Astrocyte (in vitro differentiated cells and primary cell): ENCODE measurements around the gene NAA60. TPM values are rescaled to one million over a fixed set of nuclear protein-coding genes. Genes with fewer than 3 reads are reported as not detected.

ENCODE experiments used
- DNase-seq: peaks from one replicate; pipeline ENCODE4 v3.0.0-alpha.2; 2010; ENCODE audit warnings: low read depth
- FAIRE-seq: peaks from 2 replicates; lab custom pipeline; 2011; peaks lifted over from hg19 to GRCh38; lab: Jason Lieb, UNC
- H2AFZ ChIP-seq: 2 replicates; pipeline ENCODE4 v1.6.0; 2012; ENCODE audit warnings: low read depth, low read length, inconsistent platforms
- H3K27ac ChIP-seq: 2 replicates; pipeline ENCODE4 v1.5.1; 2011; ENCODE audit warnings: low read depth, low read length, inconsistent platforms
- H3K27me3 ChIP-seq: 2 replicates; pipeline ENCODE4 v1.6.0; 2011; ENCODE audit warnings: low read length, inconsistent platforms; ENCODE audit not compliant: insufficient read depth
- H3K36me3 ChIP-seq: 2 replicates; pipeline ENCODE4 v1.5.1; 2011; ENCODE audit warnings: low read length, inconsistent platforms; ENCODE audit not compliant: insufficient read depth
- H3K4me1 ChIP-seq: 2 replicates; pipeline ENCODE4 v1.5.1; 2011; ENCODE audit warnings: low read length, inconsistent platforms; ENCODE audit not compliant: insufficient read depth
- H3K4me2 ChIP-seq: 2 replicates; pipeline ENCODE4 v1.6.0; 2012; ENCODE audit warnings: low read length, inconsistent platforms
- H3K4me3 ChIP-seq: 2 replicates; pipeline ENCODE4 v1.5.1; 2011; ENCODE audit warnings: low read depth, mild to moderate bottlenecking, low read length, inconsistent platforms; ENCODE audit not compliant: insufficient read depth
- H3K79me2 ChIP-seq: 2 replicates; pipeline ENCODE4 v1.6.0; 2012; ENCODE audit warnings: mild to moderate bottlenecking, low read length, inconsistent platforms; ENCODE audit not compliant: insufficient read depth
- H3K9ac ChIP-seq: 2 replicates; pipeline ENCODE4 v1.6.0; 2012; ENCODE audit warnings: mild to moderate bottlenecking, low read length, inconsistent platforms
- H3K9me3 ChIP-seq: 2 replicates; pipeline ENCODE4 v1.5.1; 2012; ENCODE audit warnings: low read depth, mild to moderate bottlenecking, low read length, inconsistent platforms; ENCODE audit not compliant: insufficient read depth
- H4K20me1 ChIP-seq: 2 replicates; pipeline ENCODE4 v1.6.0; 2012; ENCODE audit warnings: low read length, inconsistent platforms; ENCODE audit not compliant: insufficient read depth
- H3K27ac Mint-ChIP-seq: one replicate; pipeline ENCODE4 v1.8.0; 2021; ENCODE audit warnings: mild to moderate bottlenecking, mixed read lengths; ENCODE audit not compliant: unreplicated experiment
- H3K27me3 Mint-ChIP-seq: one replicate; pipeline ENCODE4 v1.8.0; 2021; ENCODE audit warnings: low read depth, mixed read lengths; ENCODE audit not compliant: unreplicated experiment
- H3K36me3 Mint-ChIP-seq: one replicate; pipeline ENCODE4 v1.8.0; 2021; ENCODE audit warnings: low read depth, mixed read lengths; ENCODE audit not compliant: unreplicated experiment
- H3K4me1 Mint-ChIP-seq: one replicate; pipeline ENCODE4 v1.8.0; 2021; ENCODE audit warnings: low read depth, mixed read lengths; ENCODE audit not compliant: unreplicated experiment
- H3K4me3 Mint-ChIP-seq: one replicate; pipeline ENCODE4 v1.8.0; 2021; ENCODE audit warnings: mild to moderate bottlenecking, moderate library complexity, mixed read lengths; ENCODE audit not compliant: unreplicated experiment
- H3K9me3 Mint-ChIP-seq: one replicate; pipeline ENCODE4 v1.8.0; 2021; ENCODE audit warnings: mild to moderate bottlenecking, mixed read lengths; ENCODE audit not compliant: unreplicated experiment
- CTCF ChIP-seq: IDR thresholded peaks from 2 replicates; pipeline ENCODE4 v1.5.1; 2011; ENCODE audit warnings: low read depth, mild to moderate bottlenecking, inconsistent platforms, low read length, moderate library complexity; ENCODE audit not compliant: insufficient read depth
- EZH2 ChIP-seq: IDR thresholded peaks from 2 replicates; pipeline ENCODE4 v1.6.1; 2012; ENCODE audit warnings: mild to moderate bottlenecking, low read length, inconsistent platforms; ENCODE audit not compliant: insufficient read depth
- total RNA-seq: library from RNA; stranded (reverse); gene quantifications from 2 replicates; pipeline ENCODE4 v1.2.1, GENCODE V29; 2021

NAA60 gene
- total RNA-seq, 1 donor from 2014 or later = 64.9 TPM

GRCh38 chr16:3529175-3529574 lies 85.7 kb downstream of the NAA60 start:
- no peaks in the 10 kb centered on the region for H4K20me1 ChIP-seq

GRCh38 chr16:3530371-3530914 lies 87.0 kb downstream of the NAA60 start:
- H3K9ac ChIP-seq = no peak overlapping the region
- Mint-ChIP-seq H3K27ac (no peak overlapping the region), H3K9me3 (peaks cover 4% of the 10 kb centered on the region), H3K4me1 (no peaks in the 10 kb centered on the region), H3K4me3 (no peak overlapping the region), H3K27me3 (no peaks in the 10 kb centered on the region), H3K36me3 (peaks cover 43% of the 10 kb centered on the region)
- TF ChIP-seq CTCF (no peak), EZH2 (no peak)
- no peak overlapping the region for H3K27ac ChIP-seq
- H4K20me1 ChIP-seq = no peaks in the 10 kb centered on the region
- no peak overlapping the region for H3K4me3 ChIP-seq
- no peaks in the 10 kb centered on the region for H3K4me1 ChIP-seq
- H3K9me3 ChIP-seq = no peaks in the 10 kb centered on the region
- no peaks in the 10 kb centered on the region for H3K27me3 ChIP-seq
- no peak for FAIRE-seq
- DNase-seq = no peak
- H3K79me2 ChIP-seq = no peaks in the 10 kb centered on the region
- H3K4me2 ChIP-seq = no peak overlapping the region
- no peak overlapping the region for H2AFZ ChIP-seq
- H3K36me3 ChIP-seq = peaks cover 11% of the 10 kb centered on the region

More at GRCh38 chr16:3529175-3529574, 85.7 kb downstream of the NAA60 start:
- H3K4me2 ChIP-seq = no peak overlapping the region
- H3K4me3 ChIP-seq = no peak overlapping the region
- DNase-seq (no peak), FAIRE-seq (no peak)
- H3K4me1 ChIP-seq = no peaks in the 10 kb centered on the region
- no peak overlapping the region for H3K4me3 Mint-ChIP-seq
- H3K27ac Mint-ChIP-seq = no peak overlapping the region
- H3K79me2 ChIP-seq = no peaks in the 10 kb centered on the region
- no peak overlapping the region for H3K9ac ChIP-seq
- no peaks in the 10 kb centered on the region for H3K27me3 ChIP-seq
- H2AFZ ChIP-seq = no peak overlapping the region
- no peaks in the 10 kb centered on the region for H3K9me3 ChIP-seq
- TF ChIP-seq EZH2 = no peak
- H3K4me1 Mint-ChIP-seq = no peaks in the 10 kb centered on the region
- peaks cover 34% of the 10 kb centered on the region for H3K36me3 Mint-ChIP-seq
- no peaks in the 10 kb centered on the region for H3K27me3 Mint-ChIP-seq
- H3K27ac ChIP-seq = no peak overlapping the region
- H3K36me3 ChIP-seq = peaks cover 11% of the 10 kb centered on the region
- peaks cover 4% of the 10 kb centered on the region for H3K9me3 Mint-ChIP-seq

GRCh38 chr16:3532741-3533140 lies 89.3 kb downstream of the NAA60 start:
- no peaks in the 10 kb centered on the region for H3K79me2 ChIP-seq
- peaks cover 38% of the 10 kb centered on the region for H3K36me3 Mint-ChIP-seq
- no peaks in the 10 kb centered on the region for H4K20me1 ChIP-seq
- no peak overlapping the region for H3K27ac ChIP-seq
- no peak overlapping the region for H2AFZ ChIP-seq
- H3K36me3 ChIP-seq = peaks cover 9% of the 10 kb centered on the region
- FAIRE-seq (no peak), DNase-seq (no peak)
- TF ChIP-seq EZH2 = no peak
- TF ChIP-seq CTCF = no peak
- no peak overlapping the region for H3K27ac Mint-ChIP-seq
- H3K9me3 Mint-ChIP-seq = peaks cover 4% of the 10 kb centered on the region
- H3K4me2 ChIP-seq = no peak overlapping the region
- H3K4me3 ChIP-seq = no peak overlapping the region
- H3K4me1 Mint-ChIP-seq = no peaks in the 10 kb centered on the region
- no peaks in the 10 kb centered on the region for H3K27me3 Mint-ChIP-seq
- peaks cover 6% of the 10 kb centered on the region for H3K4me1 ChIP-seq
- H3K27me3 ChIP-seq = no peaks in the 10 kb centered on the region
- no peaks in the 10 kb centered on the region for H3K9me3 ChIP-seq
- no peak overlapping the region for H3K4me3 Mint-ChIP-seq
- no peak overlapping the region for H3K9ac ChIP-seq
